ENCODE measurements around the gene TNFSF15. TPM values are rescaled to one million over a fixed set of nuclear protein-coding genes. Genes with fewer than 3 reads are reported as not detected.
A peak's percentile ranks its signal among the peaks of the same experiment; 100 is the strongest.

TNFSF15 gene
- total and polyA plus RNA-seq, 9 donors, result 0.15 to 0.72 (median 0.29) TPM

DNA sequence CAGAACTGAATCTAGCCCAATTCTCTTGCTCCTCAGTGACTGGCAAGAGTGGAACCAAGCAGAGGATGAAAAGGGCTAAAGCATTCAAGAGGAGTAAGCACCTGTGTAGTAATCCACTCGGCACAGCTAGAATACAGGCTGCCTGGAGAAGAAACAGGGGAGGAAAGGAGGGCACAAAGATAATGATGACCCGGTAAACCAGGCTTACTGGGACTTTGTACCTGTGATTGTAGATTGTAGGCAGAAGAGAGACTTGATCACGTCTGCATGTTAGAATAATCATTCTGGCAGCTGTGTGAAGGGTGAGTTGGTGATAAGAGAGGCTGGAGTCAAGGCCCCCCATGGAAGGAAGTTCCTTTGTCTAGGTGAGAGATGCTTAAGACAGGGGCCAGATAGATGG is 20.6 kb upstream of the TNFSF15 start:
- no peaks in the 10 kb centered on the region for H3K36me3 ChIP-seq (ENCODE audit: control insufficient read depth, insufficient read depth, low read length)
- H3K4me1 ChIP-seq (ENCODE audit: control insufficient read depth, insufficient read depth, low read length), result no peaks in the 10 kb centered on the region
- H3K27ac ChIP-seq (ENCODE audit: low read length), result no peak overlapping the region
- H3K4me3 ChIP-seq (ENCODE audit: low read length), result no peak overlapping the region
- 81% methylated on average over 3 of the region's 3 CpGs for WGBS (ENCODE audit: insufficient coverage)
- DNase-seq, result no peak
- no peaks in the 10 kb centered on the region for H3K9me3 ChIP-seq (replicated peaks; ENCODE audit: control insufficient read depth, low read depth, low read length)
- H3K27me3 ChIP-seq (ENCODE audit: control insufficient read depth, insufficient read depth, low read length), result no peaks in the 10 kb centered on the region

DNA sequence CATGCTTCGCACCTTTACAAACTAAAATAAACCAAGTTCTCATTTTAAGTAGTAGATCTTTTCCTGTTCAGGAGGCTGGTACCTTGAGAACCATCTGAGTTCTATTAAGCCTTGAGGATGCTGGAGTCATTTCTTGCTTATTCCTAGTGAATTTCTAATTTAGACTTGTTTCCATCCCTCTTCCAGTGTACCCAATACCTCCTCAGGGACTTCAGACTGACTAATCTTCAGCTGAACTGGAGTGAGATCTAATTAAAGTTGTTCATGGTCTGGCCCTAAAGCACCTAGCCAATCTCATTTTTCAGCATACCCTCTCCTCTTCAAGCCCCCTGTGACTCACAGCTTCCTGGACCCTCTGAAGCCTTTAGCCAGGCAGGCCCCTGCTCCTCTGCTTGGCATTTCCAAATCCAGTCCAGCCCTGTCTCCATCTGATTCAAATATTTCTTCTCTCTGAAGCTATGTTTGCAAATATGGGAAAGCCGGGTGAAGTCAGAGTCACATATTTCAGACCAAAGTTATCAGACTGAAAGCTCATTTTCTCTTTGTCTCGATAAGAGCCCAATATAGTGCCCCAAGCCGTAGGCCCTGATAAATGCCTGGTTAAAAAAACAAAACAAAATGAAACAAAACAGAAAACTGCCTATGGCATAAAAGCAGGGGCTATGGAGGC is 19.4 kb upstream of the TNFSF15 start:
- H3K4me1 ChIP-seq (ENCODE audit: control insufficient read depth, insufficient read depth, low read length), result no peaks in the 10 kb centered on the region
- no peaks in the 10 kb centered on the region for H3K36me3 ChIP-seq (ENCODE audit: control insufficient read depth, insufficient read depth, low read length)
- DNase-seq, result no peak
- no peak overlapping the region for H3K4me3 ChIP-seq (ENCODE audit: low read length)
- no peaks in the 10 kb centered on the region for H3K27me3 ChIP-seq (ENCODE audit: control insufficient read depth, insufficient read depth, low read length)
- no peaks in the 10 kb centered on the region for H3K9me3 ChIP-seq (replicated peaks; ENCODE audit: control insufficient read depth, low read depth, low read length)
- no peak overlapping the region for H3K27ac ChIP-seq (ENCODE audit: low read length)
- WGBS (ENCODE audit: insufficient coverage), result 60% methylated on average over 1 of the region's 4 CpGs

DNA sequence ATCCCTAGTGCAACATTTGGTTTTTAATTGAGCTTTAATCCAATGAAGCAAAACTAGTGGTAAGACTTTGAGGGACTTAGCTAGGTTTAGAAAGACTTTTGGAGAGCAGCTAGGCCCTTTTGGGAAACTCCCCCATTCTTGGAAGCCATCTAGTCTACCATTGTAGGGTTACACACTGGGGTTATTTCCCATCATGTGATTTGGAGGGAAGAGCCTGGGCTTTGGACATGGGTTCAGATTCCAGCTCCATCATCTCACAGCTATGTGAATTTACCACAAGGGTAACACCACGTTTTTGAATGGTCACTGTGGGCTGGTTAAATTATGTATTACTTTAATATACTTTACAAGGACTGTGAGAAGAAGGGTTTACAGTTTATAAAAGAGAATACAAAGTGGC is 18.3 kb upstream of the TNFSF15 start:
- Histone ChIP-seq H3K27me3 (ENCODE audit: control insufficient read depth, insufficient read depth, low read length) (no peaks in the 10 kb centered on the region), H3K27ac (ENCODE audit: low read length) (no peak overlapping the region), H3K4me1 (ENCODE audit: control insufficient read depth, insufficient read depth, low read length) (no peaks in the 10 kb centered on the region), H3K4me3 (ENCODE audit: low read length) (no peak overlapping the region), H3K9me3 (replicated peaks; ENCODE audit: control insufficient read depth, low read depth, low read length) (no peaks in the 10 kb centered on the region), H3K36me3 (ENCODE audit: control insufficient read depth, insufficient read depth, low read length) (no peaks in the 10 kb centered on the region)
- DNase-seq, result no peak
- no CpG with 5 or more reads among the region's 1 CpG for WGBS (ENCODE audit: insufficient coverage)

DNA sequence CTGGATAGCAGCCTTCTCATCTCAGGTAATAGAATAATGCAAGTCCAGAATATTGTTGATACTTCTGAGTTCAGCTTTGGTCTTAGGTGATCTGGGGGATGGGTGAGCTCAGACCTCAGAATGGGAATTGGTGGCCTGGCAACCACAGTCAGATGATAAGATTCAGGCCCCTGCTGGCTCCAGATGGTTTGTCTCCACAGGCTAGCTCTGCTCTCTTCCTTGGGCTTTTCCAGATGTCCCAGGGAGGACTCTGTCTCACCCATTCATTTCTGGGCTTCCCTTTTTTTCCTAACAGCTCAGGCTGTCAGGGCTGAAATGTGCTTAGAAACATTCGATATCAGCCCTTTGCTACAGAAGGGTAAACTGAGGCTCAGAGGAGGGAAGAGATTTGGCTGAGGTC is 17.6 kb upstream of the TNFSF15 start:
- Histone ChIP-seq H3K4me1 (ENCODE audit: control insufficient read depth, insufficient read depth, low read length) (no peaks in the 10 kb centered on the region), H3K4me3 (ENCODE audit: low read length) (no peak overlapping the region), H3K27me3 (ENCODE audit: control insufficient read depth, insufficient read depth, low read length) (no peaks in the 10 kb centered on the region), H3K36me3 (ENCODE audit: control insufficient read depth, insufficient read depth, low read length) (no peaks in the 10 kb centered on the region), H3K27ac (ENCODE audit: low read length) (no peak overlapping the region), H3K9me3 (replicated peaks; ENCODE audit: control insufficient read depth, low read depth, low read length) (no peaks in the 10 kb centered on the region)
- no CpG with 5 or more reads among the region's 1 CpG for WGBS (ENCODE audit: insufficient coverage)
- no peak for DNase-seq

DNA sequence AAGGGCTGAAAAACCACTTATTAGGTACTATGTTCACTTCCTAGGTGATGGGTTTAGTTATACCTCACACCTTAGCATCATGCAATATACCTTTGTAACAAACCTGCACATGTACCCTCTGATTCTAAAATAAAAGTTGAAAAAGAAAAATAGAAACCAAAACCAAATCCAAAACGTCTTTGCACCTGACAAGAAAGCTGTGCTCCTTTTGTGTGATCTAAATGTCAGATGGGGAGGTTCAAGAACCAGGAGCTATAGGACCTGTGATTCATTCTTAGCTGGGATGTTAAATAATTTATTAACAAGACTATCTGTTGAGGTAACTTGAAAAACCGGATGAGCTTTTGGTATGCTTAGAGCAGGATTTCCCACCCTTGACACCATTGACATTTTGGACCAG is 16.9 kb upstream of the TNFSF15 start:
- no peaks in the 10 kb centered on the region for H3K4me1 ChIP-seq (ENCODE audit: control insufficient read depth, insufficient read depth, low read length)
- H3K27me3 ChIP-seq (ENCODE audit: control insufficient read depth, insufficient read depth, low read length), result no peaks in the 10 kb centered on the region
- H3K9me3 ChIP-seq (replicated peaks; ENCODE audit: control insufficient read depth, low read depth, low read length), result no peaks in the 10 kb centered on the region
- H3K4me3 ChIP-seq (ENCODE audit: low read length), result no peak overlapping the region
- no CpG with 5 or more reads among the region's 2 CpGs for WGBS (ENCODE audit: insufficient coverage)
- no peak overlapping the region for H3K27ac ChIP-seq (ENCODE audit: low read length)
- no peak for DNase-seq
- H3K36me3 ChIP-seq (ENCODE audit: control insufficient read depth, insufficient read depth, low read length), result no peaks in the 10 kb centered on the region

DNA sequence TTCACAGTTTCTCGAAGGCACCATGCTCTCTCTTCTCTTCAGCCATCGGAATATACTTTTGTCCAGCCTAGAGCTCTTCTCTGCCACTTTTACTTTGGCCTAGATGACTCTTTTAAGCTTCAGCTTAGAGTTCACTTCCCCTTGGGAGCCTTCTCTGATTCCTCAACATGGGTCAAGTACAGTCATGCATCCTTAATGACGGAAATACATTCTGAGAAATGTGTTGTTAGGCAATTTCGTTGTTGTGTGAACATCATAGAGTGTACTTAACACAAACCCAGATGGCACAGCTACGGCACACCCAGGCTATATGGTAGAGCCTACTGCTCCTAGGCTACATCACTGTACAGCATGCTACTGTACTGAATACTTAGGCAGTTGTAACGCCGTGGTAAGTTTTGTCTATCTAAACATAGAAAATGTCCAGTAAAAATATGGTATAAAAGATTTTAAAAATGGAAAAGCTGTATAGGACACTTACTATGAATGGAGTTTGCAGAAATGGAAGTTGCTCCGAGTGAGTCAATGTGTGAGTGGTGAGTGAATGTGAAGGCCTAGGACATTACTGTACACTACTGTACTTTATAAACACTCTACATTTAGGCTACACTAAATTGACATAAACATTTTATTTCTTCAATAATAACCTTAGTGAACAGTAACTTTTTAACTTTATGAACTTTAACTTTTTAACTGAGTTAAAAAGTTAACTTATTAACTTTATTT is 15.1 kb upstream of the TNFSF15 start:
- H3K27ac ChIP-seq (ENCODE audit: low read length), result no peak overlapping the region
- WGBS (ENCODE audit: insufficient coverage), result 96% methylated on average over 2 of the region's 8 CpGs
- no peaks in the 10 kb centered on the region for H3K4me1 ChIP-seq (ENCODE audit: control insufficient read depth, insufficient read depth, low read length)
- no peaks in the 10 kb centered on the region for H3K27me3 ChIP-seq (ENCODE audit: control insufficient read depth, insufficient read depth, low read length)
- no peaks in the 10 kb centered on the region for H3K9me3 ChIP-seq (replicated peaks; ENCODE audit: control insufficient read depth, low read depth, low read length)
- no peaks in the 10 kb centered on the region for H3K36me3 ChIP-seq (ENCODE audit: control insufficient read depth, insufficient read depth, low read length)
- DNase-seq, result peak; percentile 23
- no peak overlapping the region for H3K4me3 ChIP-seq (ENCODE audit: low read length)

DNA sequence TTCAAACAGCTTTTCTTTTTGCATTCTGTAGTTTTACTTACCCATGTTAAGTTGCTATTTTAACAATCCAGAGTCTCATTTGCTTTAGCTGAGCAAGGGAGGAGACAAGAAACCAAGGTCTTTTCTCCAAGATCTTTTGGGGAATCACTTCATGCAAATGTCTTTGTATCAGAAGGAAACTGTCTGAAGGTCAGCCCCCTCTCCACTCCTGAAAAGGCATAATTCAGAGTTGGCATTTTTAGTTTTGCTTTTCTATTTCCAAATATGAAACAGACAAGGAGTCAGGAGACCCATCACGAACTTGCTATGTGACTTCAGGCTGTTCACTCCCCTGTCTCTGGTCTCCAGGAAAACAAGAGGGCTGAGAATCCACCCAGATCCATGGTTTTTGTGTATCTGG is 12.3 kb upstream of the TNFSF15 start:
- H3K4me1 ChIP-seq (ENCODE audit: control insufficient read depth, insufficient read depth, low read length), result no peaks in the 10 kb centered on the region
- no peak overlapping the region for H3K4me3 ChIP-seq (ENCODE audit: low read length)
- H3K27me3 ChIP-seq (ENCODE audit: control insufficient read depth, insufficient read depth, low read length), result no peaks in the 10 kb centered on the region
- H3K36me3 ChIP-seq (ENCODE audit: control insufficient read depth, insufficient read depth, low read length), result no peaks in the 10 kb centered on the region
- WGBS (ENCODE audit: insufficient coverage), result 83% methylated on average over 1 of the region's 1 CpG
- no peak overlapping the region for H3K27ac ChIP-seq (ENCODE audit: low read length)
- no peak for DNase-seq
- no peaks in the 10 kb centered on the region for H3K9me3 ChIP-seq (replicated peaks; ENCODE audit: control insufficient read depth, low read depth, low read length)

DNA sequence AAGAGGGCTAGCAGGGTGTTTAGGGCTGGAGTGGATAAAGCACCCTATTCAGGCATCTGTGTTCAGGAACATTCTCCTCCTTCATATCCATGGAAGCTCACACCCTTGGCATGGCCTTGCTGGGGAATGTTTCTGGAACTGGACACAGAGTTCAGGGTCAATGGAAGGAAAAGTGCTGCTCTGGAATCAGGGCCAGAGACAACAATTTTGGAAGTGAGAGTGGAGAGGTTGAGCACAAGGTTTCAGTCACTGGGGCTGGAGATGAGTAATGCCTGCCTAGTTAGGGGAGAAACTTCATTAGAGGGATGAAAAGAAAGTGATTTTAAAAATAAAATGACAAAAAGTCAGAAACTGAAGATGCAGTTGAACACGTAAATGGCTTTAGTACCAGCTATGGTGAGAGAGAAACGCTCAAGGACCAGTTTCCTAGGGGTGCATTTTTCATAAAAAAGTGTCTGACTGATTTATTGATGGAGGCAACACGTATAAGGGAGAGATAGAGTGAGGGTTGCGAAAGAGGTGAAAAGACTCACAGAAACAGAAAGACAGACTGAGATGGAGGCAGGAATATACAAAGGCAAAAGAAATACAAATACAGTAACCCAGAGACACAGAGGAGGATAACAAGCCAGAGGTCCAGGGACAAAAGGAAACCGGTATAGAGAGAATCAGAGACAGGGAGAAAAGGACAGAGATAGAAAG is 8.0 kb upstream of the TNFSF15 start:
- no peaks in the 10 kb centered on the region for H3K36me3 ChIP-seq (ENCODE audit: control insufficient read depth, insufficient read depth, low read length)
- H3K27ac ChIP-seq (ENCODE audit: low read length), result no peak overlapping the region
- H3K4me1 ChIP-seq (ENCODE audit: control insufficient read depth, insufficient read depth, low read length), result no peaks in the 10 kb centered on the region
- no peak for DNase-seq
- WGBS (ENCODE audit: insufficient coverage), result 83% methylated on average over 4 of the region's 5 CpGs
- H3K9me3 ChIP-seq (replicated peaks; ENCODE audit: control insufficient read depth, low read depth, low read length), result no peaks in the 10 kb centered on the region
- H3K27me3 ChIP-seq (ENCODE audit: control insufficient read depth, insufficient read depth, low read length), result no peaks in the 10 kb centered on the region
- H3K4me3 ChIP-seq (ENCODE audit: low read length), result no peak overlapping the region

DNA sequence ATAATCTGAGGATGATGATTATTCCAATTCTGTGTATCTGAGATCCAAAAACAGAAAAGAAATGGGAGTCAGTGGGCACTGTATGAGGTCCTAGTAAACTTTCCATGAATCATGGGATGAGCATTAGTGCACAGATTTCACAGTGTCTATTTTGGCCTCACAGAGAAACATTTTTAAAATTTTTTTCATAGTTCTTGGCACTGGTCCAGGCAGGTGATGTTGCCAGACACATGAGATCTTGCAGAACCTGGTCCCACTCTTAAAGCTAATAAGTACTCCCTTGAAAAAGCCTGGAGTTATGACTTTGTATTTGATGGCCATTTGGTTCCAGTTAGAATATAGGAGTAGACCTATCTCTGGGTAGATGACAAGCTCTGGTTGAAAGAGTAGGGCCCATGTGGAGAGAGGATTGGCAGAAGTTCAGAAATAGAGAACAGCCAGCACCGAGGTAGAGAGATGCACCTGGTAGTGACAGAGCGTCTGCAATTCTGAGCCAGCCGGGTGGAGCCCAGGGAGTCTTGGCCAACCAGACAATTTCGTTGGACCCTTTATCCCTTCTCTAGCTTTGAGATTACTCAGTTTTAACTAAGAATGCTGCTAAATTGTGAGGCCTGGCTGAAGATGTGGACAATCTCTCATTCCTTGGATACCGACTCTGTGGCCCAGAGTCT is 6.3 kb upstream of the TNFSF15 start:
- Histone ChIP-seq H3K27me3 (ENCODE audit: control insufficient read depth, insufficient read depth, low read length) (no peaks in the 10 kb centered on the region), H3K27ac (ENCODE audit: low read length) (no peak overlapping the region), H3K9me3 (replicated peaks; ENCODE audit: control insufficient read depth, low read depth, low read length) (no peaks in the 10 kb centered on the region), H3K4me1 (ENCODE audit: control insufficient read depth, insufficient read depth, low read length) (no peaks in the 10 kb centered on the region), H3K4me3 (ENCODE audit: low read length) (no peak overlapping the region), H3K36me3 (ENCODE audit: control insufficient read depth, insufficient read depth, low read length) (no peaks in the 10 kb centered on the region)
- DNase-seq, result no peak
- WGBS (ENCODE audit: insufficient coverage), result no CpG with 5 or more reads among the region's 5 CpGs

DNA sequence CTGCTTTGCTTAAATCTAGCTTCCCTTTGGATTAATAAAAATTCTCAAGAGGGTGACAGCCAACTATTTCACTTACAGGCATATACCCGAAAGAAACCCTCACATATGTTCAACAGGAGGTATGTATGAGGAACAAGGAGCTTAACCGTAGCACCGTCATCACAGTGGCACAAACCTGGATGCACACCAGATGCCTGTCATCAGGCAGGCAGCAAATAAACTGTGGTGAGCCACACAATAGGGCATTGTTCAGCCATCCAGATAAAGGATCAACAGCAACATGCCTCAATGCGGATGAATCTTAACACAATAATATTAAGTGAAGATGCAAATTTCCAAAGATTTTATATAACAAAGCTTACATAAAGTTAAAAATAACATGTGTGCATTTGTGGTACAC is 5.5 kb upstream of the TNFSF15 start:
- no peak for DNase-seq
- Histone ChIP-seq H3K27ac (ENCODE audit: low read length) (no peak overlapping the region), H3K27me3 (ENCODE audit: control insufficient read depth, insufficient read depth, low read length) (no peaks in the 10 kb centered on the region), H3K4me3 (ENCODE audit: low read length) (no peak overlapping the region), H3K4me1 (ENCODE audit: control insufficient read depth, insufficient read depth, low read length) (peaks cover under 1% of the 10 kb centered on the region), H3K36me3 (ENCODE audit: control insufficient read depth, insufficient read depth, low read length) (no peaks in the 10 kb centered on the region), H3K9me3 (replicated peaks; ENCODE audit: control insufficient read depth, low read depth, low read length) (no peaks in the 10 kb centered on the region)
- WGBS (ENCODE audit: insufficient coverage), result no CpG with 5 or more reads among the region's 4 CpGs
